Hepatocyte (in vitro differentiated cells): ENCODE data around the gene MRPL39. TPM values are rescaled to one million over a fixed set of nuclear protein-coding genes. Genes with fewer than 3 reads are reported as not detected.

Experiments
- DNase-seq: peaks from one replicate; pipeline ENCODE4 v3.0.0-alpha.2; 2016; ENCODE audit warnings: low spot score
- H2AFZ ChIP-seq: fragments of 200-600 bp; sonication (generic); 2 replicates; pipeline ENCODE4 v1.6.0; 2016; ENCODE audit warnings: antibody characterized with exemption, mild to moderate bottlenecking
- H3K27ac ChIP-seq: fragments of 200-600 bp; sonication (generic); 2 replicates; pipeline ENCODE4 v1.5.1; 2016; ENCODE audit warnings: mild to moderate bottlenecking
- H3K27me3 ChIP-seq: fragments of 200-600 bp; sonication (generic); 2 replicates; pipeline ENCODE4 v1.6.1; 2016
- H3K36me3 ChIP-seq: fragments of 200-600 bp; sonication (generic); replicated peaks from 2 replicates; pipeline ENCODE4 v1.5.1; 2016; ENCODE audit warnings: low read depth; ENCODE audit not compliant: insufficient read depth
- H3K4me1 ChIP-seq: fragments of 200-600 bp; sonication (generic); 2 replicates; pipeline ENCODE4 v1.5.1; 2016; ENCODE audit warnings: mild to moderate bottlenecking, moderate library complexity; ENCODE audit not compliant: insufficient read depth
- H3K4me2 ChIP-seq: fragments of 200-600 bp; sonication (generic); 2 replicates; pipeline ENCODE4 v1.6.0; 2016
- H3K4me3 ChIP-seq: fragments of 200-600 bp; sonication (generic); 2 replicates; pipeline ENCODE4 v1.5.1; 2016; ENCODE audit warnings: mild to moderate bottlenecking
- H3K79me2 ChIP-seq: fragments of 200-600 bp; sonication (generic); 2 replicates; pipeline ENCODE4 v1.6.0; 2017; ENCODE audit warnings: mild to moderate bottlenecking
- H3K9me2 ChIP-seq: fragments of 200-600 bp; sonication (generic); replicated peaks from 2 replicates; pipeline ENCODE4 v1.6.0; 2017; ENCODE audit warnings: mild to moderate bottlenecking; ENCODE audit not compliant: insufficient read depth
- H3K9me3 ChIP-seq: fragments of 200-600 bp; sonication (generic); 2 replicates; pipeline ENCODE4 v1.5.1; 2016; ENCODE audit warnings: low read depth, mild to moderate bottlenecking
- H4K20me1 ChIP-seq: fragments of 200-600 bp; sonication (generic); 2 replicates; pipeline ENCODE4 v1.6.0; 2016; ENCODE audit warnings: mild to moderate bottlenecking; ENCODE audit not compliant: insufficient read depth, poor library complexity, severe bottlenecking
- CTCF ChIP-seq: fragments of 200-600 bp; sonication (generic); IDR thresholded peaks from 2 replicates; pipeline ENCODE4 v1.5.1; 2016; ENCODE audit warnings: antibody characterized with exemption, mild to moderate bottlenecking; ENCODE audit not compliant: poor library complexity
- EZH2 ChIP-seq: fragments of 200-600 bp; sonication (generic); IDR thresholded peaks from 2 replicates; pipeline ENCODE4 v1.6.1; 2016; ENCODE audit warnings: antibody characterized with exemption, mild to moderate bottlenecking, borderline replicate concordance
- EZH2phosphoT487 ChIP-seq: fragments of 200-600 bp; sonication (generic); IDR thresholded peaks from one replicate; pipeline ENCODE4 v1.6.1; 2018; ENCODE audit warnings: antibody characterized with exemption, mild to moderate bottlenecking, low read depth, moderate library complexity; ENCODE audit not compliant: unreplicated experiment, severe bottlenecking
- WGBS: methylation state at CpG from one replicate; pipeline ENCODE4 v1.1.6; 2016; ENCODE audit warnings: low lambda C conversion rate; ENCODE audit errors: missing lambda C conversion rate; 5-methylcytosine and 5-hydroxymethylcytosine counted together
- microRNA counts: library from miRNA; unstranded; fragments of <30 nt; microRNA quantifications from one replicate; lab custom pipeline; 2017
- polyA plus RNA-seq: library from polyadenylated mRNA; unstranded; fragments of >200 nt; fragmentation: Nextera tagmentation; extraction: Ambion mirVana; gene quantifications from 2 replicates; pipeline ENCODE4 v1.2.1, GENCODE V29; 2016
- total RNA-seq: library from RNA; depleted of rRNA; stranded (reverse); fragments of >200 nt; gene quantifications from 2 replicates; pipeline ENCODE4 v1.2.3, GENCODE V29; 2014

The MRPL39 gene
- total and polyA plus RNA-seq, 2 experiments from 2014 or later = 27.4 to 43.0 TPM

- H3K79me2 ChIP-seq = no peaks in the 10 kb centered on the region
- peaks cover 7% of the 10 kb centered on the region for H3K9me3 ChIP-seq
- no peaks in the 10 kb centered on the region for H3K9me2 ChIP-seq
- DNase-seq = no peak
- H3K4me2 ChIP-seq = no peak overlapping the region
- no peak for TF ChIP-seq EZH2phosphoT487
- TF ChIP-seq EZH2 = no peak
- no peaks in the 10 kb centered on the region for H4K20me1 ChIP-seq
- no peak overlapping the region for H3K27ac ChIP-seq
- no peaks in the 10 kb centered on the region for H3K36me3 ChIP-seq
- no peaks in the 10 kb centered on the region for H3K27me3 ChIP-seq
- no peak overlapping the region for H3K4me3 ChIP-seq
- H3K4me1 ChIP-seq = no peaks in the 10 kb centered on the region
- H2AFZ ChIP-seq = no peak overlapping the region
Measured at GRCh38 chr21:25537174-25537573, 70.1 kb downstream of the MRPL39 start.

GRCh38 chr21:25536752-25537151, 70.5 kb downstream of the MRPL39 start:
- no peaks in the 10 kb centered on the region for H3K79me2 ChIP-seq

GRCh38 chr21:25535849-25536248, 71.4 kb downstream of the MRPL39 start:
- H3K79me2 ChIP-seq = no peaks in the 10 kb centered on the region
- no peak for DNase-seq
- TF ChIP-seq CTCF (no peak), EZH2phosphoT487 (no peak), EZH2 (no peak)
- no peaks in the 10 kb centered on the region for H3K9me2 ChIP-seq
- H3K27ac ChIP-seq = no peak overlapping the region
- no peak overlapping the region for H3K4me2 ChIP-seq
- no peak overlapping the region for H3K4me3 ChIP-seq
- H3K27me3 ChIP-seq = no peaks in the 10 kb centered on the region
- peaks cover 7% of the 10 kb centered on the region for H3K9me3 ChIP-seq
- H4K20me1 ChIP-seq = no peaks in the 10 kb centered on the region
- 83% methylated on average over 2 of the region's 2 CpGs for WGBS
- no peak overlapping the region for H2AFZ ChIP-seq
- no peaks in the 10 kb centered on the region for H3K36me3 ChIP-seq
- no peaks in the 10 kb centered on the region for H3K4me1 ChIP-seq

More at GRCh38 chr21:25536752-25537151, 70.5 kb downstream of the MRPL39 start:
- Histone ChIP-seq H4K20me1 (no peaks in the 10 kb centered on the region), H3K4me3 (no peak overlapping the region), H3K4me1 (no peaks in the 10 kb centered on the region), H3K9me3 (peaks cover 7% of the 10 kb centered on the region), H3K27me3 (no peaks in the 10 kb centered on the region), H3K36me3 (no peaks in the 10 kb centered on the region), H2AFZ (no peak overlapping the region), H3K27ac (no peak overlapping the region), H3K9me2 (no peaks in the 10 kb centered on the region), H3K4me2 (no peak overlapping the region)
- TF ChIP-seq CTCF (no peak), EZH2phosphoT487 (no peak), EZH2 (no peak)
- DNase-seq = no peak

MicroRNAs encoded within 50 kb of the gene (microRNA counts, 767-probe panel; counts per million panel counts)
- microRNA hsa-miR-155-5p (lab: Ali Mortazavi, UCI) = not detected

Other genes starting within 250 kb of the MRPL39 start
- gene JAM2, start 31.8 kb upstream of the MRPL39 start, total RNA-seq = 1.5 and 1.8 TPM in 2 replicates
- 3.6 and 4.9 TPM in 2 replicates for gene JAM2, start 31.8 kb upstream of the MRPL39 start, polyA plus RNA-seq
- gene ATP5PF, start 127.4 kb upstream of the MRPL39 start, total RNA-seq = 178 and 190 TPM in 2 replicates
- gene ATP5PF, start 127.4 kb upstream of the MRPL39 start, polyA plus RNA-seq = 478 and 510 TPM in 2 replicates
- gene GABPA, start 127.5 kb upstream of the MRPL39 start, total RNA-seq = 26.1 and 29.8 TPM in 2 replicates
- gene GABPA, start 127.5 kb upstream of the MRPL39 start, polyA plus RNA-seq = 8.8 and 10.7 TPM in 2 replicates